ENCODE measurements around the gene DLG2.

DLG2 gene

GRCh38 chr11:85526564-85526963 lies 100.6 kb downstream of the DLG2 start:
- no peak for TF ChIP-seq CTCF (IDR thresholded peaks at IDR 0.05)
- no peak for TF ChIP-seq ZFX (IDR thresholded peaks at IDR 0.05; ENCODE audit: borderline replicate concordance)
- no peak overlapping the region for H3K27ac ChIP-seq

GRCh38 chr11:85525686-85526085 lies 101.5 kb downstream of the DLG2 start:
- TF ChIP-seq ZFX (IDR thresholded peaks at IDR 0.05; ENCODE audit: borderline replicate concordance) (no peak), CTCF (IDR thresholded peaks at IDR 0.05) (no peak)
- H3K27ac ChIP-seq: no peak overlapping the region

GRCh38 chr11:85517272-85517671 lies 109.9 kb downstream of the DLG2 start:
- no peak for TF ChIP-seq ZFX (IDR thresholded peaks at IDR 0.05; ENCODE audit: borderline replicate concordance)
- no peak for TF ChIP-seq CTCF (IDR thresholded peaks at IDR 0.05)
- H3K27ac ChIP-seq: no peak overlapping the region

- no peak overlapping the region for H3K27ac ChIP-seq
- TF ChIP-seq CTCF (IDR thresholded peaks at IDR 0.05) (no peak), ZFX (IDR thresholded peaks at IDR 0.05; ENCODE audit: borderline replicate concordance) (no peak)
These were observed 131.2 kb downstream of the DLG2 start for GRCh38 chr11:85495918-85496317.

GRCh38 chr11:85494396-85494795 lies 132.7 kb downstream of the DLG2 start:
- no peak for TF ChIP-seq CTCF (IDR thresholded peaks at IDR 0.05)
- TF ChIP-seq ZFX (IDR thresholded peaks at IDR 0.05; ENCODE audit: borderline replicate concordance): no peak
- no peak overlapping the region for H3K27ac ChIP-seq

- H3K27ac ChIP-seq: no peak overlapping the region
- TF ChIP-seq CTCF (IDR thresholded peaks at IDR 0.05): no peak
- TF ChIP-seq ZFX (IDR thresholded peaks at IDR 0.05; ENCODE audit: borderline replicate concordance): no peak
These were observed 141.2 kb downstream of the DLG2 start for GRCh38 chr11:85485902-85486301.

- TF ChIP-seq CTCF (IDR thresholded peaks at IDR 0.05) (no peak), ZFX (IDR thresholded peaks at IDR 0.05; ENCODE audit: borderline replicate concordance) (no peak)
- H3K27ac ChIP-seq: no peak overlapping the region
These were observed 143.3 kb downstream of the DLG2 start for GRCh38 chr11:85483861-85484260.

Measured in 22Rv1 (cell line).